Neural cell (in vitro differentiated cells): ENCODE data around the gene ZNF559. TPM values are rescaled to one million over a fixed set of nuclear protein-coding genes. Genes with fewer than 3 reads are reported as not detected.

Experiments used
- H2AFZ ChIP-seq: fragments of 200-600, 300-800 bp; sonication (generic), shearing (Covaris generic); 2 replicates; pipeline ENCODE4 v1.6.0; 2014; ENCODE audit warnings: low read depth, mild to moderate bottlenecking, antibody characterized with exemption, low read length, moderate library complexity
- H3F3A ChIP-seq: fragments of 200-600 bp; shearing (Covaris generic); 2 replicates; pipeline ENCODE4 v1.6.1; 2016; ENCODE audit warnings: mild to moderate bottlenecking, moderate library complexity, mixed read lengths, antibody characterized with exemption, low read length; ENCODE audit not compliant: insufficient read depth, poor library complexity, severe bottlenecking
- H3K27ac ChIP-seq: fragments of 200-600, 300-800 bp; sonication (generic), shearing (Covaris generic); 2 replicates; pipeline ENCODE4 v1.5.1; 2014; ENCODE audit warnings: mild to moderate bottlenecking, low read length, moderate library complexity
- H3K27me3 ChIP-seq: fragments of 300-800, 200-600 bp; sonication (generic), shearing (Covaris generic); 2 replicates; pipeline ENCODE4 v1.6.0; 2014; ENCODE audit warnings: mild to moderate bottlenecking, low read depth, low read length, moderate library complexity; ENCODE audit not compliant: insufficient read depth
- H3K36me3 ChIP-seq: fragments of 300-800, 200-600 bp; sonication (generic), shearing (Covaris generic); 2 replicates; pipeline ENCODE4 v1.5.1; 2014; ENCODE audit warnings: mild to moderate bottlenecking, antibody characterized with exemption, low read length, moderate library complexity; ENCODE audit not compliant: insufficient read depth
- H3K4me2 ChIP-seq: fragments of 300-800, 200-600 bp; sonication (generic), shearing (Covaris generic); 2 replicates; pipeline ENCODE4 v1.6.0; 2014; ENCODE audit warnings: mild to moderate bottlenecking, low read length
- H3K4me3 ChIP-seq: fragments of 300-800, 200-600 bp; sonication (generic), shearing (Covaris generic); 2 replicates; pipeline ENCODE4 v1.5.1; 2014; ENCODE audit warnings: mild to moderate bottlenecking, low read length, moderate library complexity
- H3K79me2 ChIP-seq: fragments of 200-600 bp; shearing (Covaris generic); replicated peaks from 2 replicates; pipeline ENCODE4 v1.6.0; 2014; ENCODE audit warnings: mild to moderate bottlenecking, low read length, moderate library complexity; ENCODE audit not compliant: insufficient read depth
- H3K9ac ChIP-seq: fragments of 300-800, 200-600 bp; sonication (generic), shearing (Covaris generic); 2 replicates; pipeline ENCODE4 v1.6.1; 2016; ENCODE audit warnings: mild to moderate bottlenecking, low read length, mixed read lengths
- H3K9me2 ChIP-seq: fragments of 200-600 bp; shearing (Covaris generic); 2 replicates; pipeline ENCODE4 v1.6.1; 2016; ENCODE audit warnings: mild to moderate bottlenecking, low read length, mixed read lengths; ENCODE audit not compliant: insufficient read depth
- H3K9me3 ChIP-seq: fragments of 200-600, 300-800 bp; sonication (generic), shearing (Covaris generic); 2 replicates; pipeline ENCODE4 v1.6.1; 2016; ENCODE audit warnings: mild to moderate bottlenecking, mixed run types, low read length, moderate library complexity, mixed read lengths
- H4K20me1 ChIP-seq: fragments of 200-600 bp; shearing (Covaris generic); 2 replicates; pipeline ENCODE4 v1.6.1; 2016; ENCODE audit warnings: mild to moderate bottlenecking, mixed run types; ENCODE audit not compliant: insufficient read depth
- EZH2 ChIP-seq: fragments of 200-600, 300-800 bp; shearing (Covaris generic), sonication (generic); IDR thresholded peaks from 2 replicates; pipeline ENCODE4 v1.6.1; 2014; ENCODE audit warnings: antibody characterized with exemption, low read length, borderline replicate concordance, mild to moderate bottlenecking; ENCODE audit not compliant: insufficient read depth, poor library complexity, severe bottlenecking
- MXI1 ChIP-seq: fragments of 450-650 bp; conservative IDR thresholded peaks from 2 replicates; pipeline ENCODE4 v1.6.1; 2014; ENCODE audit warnings: antibody characterized with exemption, mild to moderate bottlenecking; ENCODE audit not compliant: poor library complexity, severe bottlenecking
- POLR2AphosphoS5 ChIP-seq: IDR thresholded peaks from 2 replicates; pipeline ENCODE4 v1.6.1; 2012
- RAD21 ChIP-seq: fragments of 450-650 bp; conservative IDR thresholded peaks from 2 replicates; pipeline ENCODE4 v1.6.1; 2014; ENCODE audit warnings: antibody characterized with exemption, mild to moderate bottlenecking, moderate library complexity
- SMC3 ChIP-seq: fragments of 450-650 bp; conservative IDR thresholded peaks from 2 replicates; pipeline ENCODE4 v1.6.1; 2014; ENCODE audit warnings: antibody characterized with exemption, mild to moderate bottlenecking, moderate library complexity; ENCODE audit not compliant: poor library complexity
- TAF1 ChIP-seq: IDR thresholded peaks from 2 replicates; pipeline ENCODE4 v1.6.1; 2012; ENCODE audit warnings: low read depth
- polyA plus RNA-seq: library from polyadenylated mRNA; depleted of rRNA; stranded (reverse); fragments of >200 nt; gene quantifications from 2 replicates; pipeline ENCODE4 v1.2.3, GENCODE V29; 2014
- TF ChIP-seq, protein P1 (sequence below): IDR thresholded peaks from 2 replicates; pipeline ENCODE4 v1.6.1; 2012; ENCODE audit warnings: borderline replicate concordance
- TF ChIP-seq, protein P2 (sequence below): fragments of 450-650 bp; IDR thresholded peaks from 2 replicates; pipeline ENCODE4 v1.5.1; 2014; ENCODE audit warnings: antibody characterized with exemption, mild to moderate bottlenecking, moderate library complexity; ENCODE audit not compliant: poor library complexity, severe bottlenecking

ZNF559 gene
- polyA plus RNA-seq, 1 donor from 2014 or later, result 57.7 TPM

DNA sequence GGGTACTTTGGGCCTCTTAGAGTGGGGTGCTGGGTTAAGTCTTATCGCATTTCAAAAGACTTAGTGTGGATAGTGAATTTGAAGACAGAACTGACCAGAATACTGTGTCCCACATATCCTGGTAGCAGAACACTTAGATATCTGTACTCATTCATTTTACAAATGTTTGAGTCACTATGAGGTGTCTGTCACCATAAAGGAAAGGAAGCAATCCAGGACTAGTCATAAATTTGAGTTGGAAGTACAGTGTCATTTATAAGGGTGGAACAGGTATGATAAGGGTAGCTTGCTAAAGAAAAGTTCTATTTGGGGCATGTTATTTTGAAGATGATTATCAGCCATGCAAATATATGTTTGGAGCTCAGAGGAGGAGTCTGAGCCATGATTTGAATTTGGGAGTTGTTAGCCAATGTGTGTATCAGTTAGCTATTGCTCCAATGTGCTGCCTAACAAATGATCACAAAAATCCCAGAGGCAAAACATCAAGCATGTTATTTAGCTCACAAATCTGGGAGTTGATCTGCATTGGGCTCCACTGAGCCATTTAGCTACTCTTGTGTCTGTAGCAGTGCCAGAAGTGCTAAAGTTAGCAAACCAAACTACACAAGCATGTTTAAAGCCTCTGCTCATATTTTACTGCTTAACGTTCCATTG, 34.6 kb upstream of the ZNF559 start:
- Histone ChIP-seq H3K9me2 (no peaks in the 10 kb centered on the region), H3K4me2 (no peak overlapping the region), H3K9me3 (peaks cover 20% of the 10 kb centered on the region), H3K79me2 (no peaks in the 10 kb centered on the region), H3K27me3 (no peaks in the 10 kb centered on the region), H2AFZ (no peak overlapping the region), H3K27ac (no peak overlapping the region), H3F3A (no peaks in the 10 kb centered on the region), H4K20me1 (no peaks in the 10 kb centered on the region), H3K36me3 (peaks cover 19% of the 10 kb centered on the region), H3K9ac (no peak overlapping the region), H3K4me3 (no peak overlapping the region)
- TF ChIP-seq RAD21 (no peak), TAF1 (no peak), EZH2 (no peak)
- TF ChIP-seq, protein P1, sequence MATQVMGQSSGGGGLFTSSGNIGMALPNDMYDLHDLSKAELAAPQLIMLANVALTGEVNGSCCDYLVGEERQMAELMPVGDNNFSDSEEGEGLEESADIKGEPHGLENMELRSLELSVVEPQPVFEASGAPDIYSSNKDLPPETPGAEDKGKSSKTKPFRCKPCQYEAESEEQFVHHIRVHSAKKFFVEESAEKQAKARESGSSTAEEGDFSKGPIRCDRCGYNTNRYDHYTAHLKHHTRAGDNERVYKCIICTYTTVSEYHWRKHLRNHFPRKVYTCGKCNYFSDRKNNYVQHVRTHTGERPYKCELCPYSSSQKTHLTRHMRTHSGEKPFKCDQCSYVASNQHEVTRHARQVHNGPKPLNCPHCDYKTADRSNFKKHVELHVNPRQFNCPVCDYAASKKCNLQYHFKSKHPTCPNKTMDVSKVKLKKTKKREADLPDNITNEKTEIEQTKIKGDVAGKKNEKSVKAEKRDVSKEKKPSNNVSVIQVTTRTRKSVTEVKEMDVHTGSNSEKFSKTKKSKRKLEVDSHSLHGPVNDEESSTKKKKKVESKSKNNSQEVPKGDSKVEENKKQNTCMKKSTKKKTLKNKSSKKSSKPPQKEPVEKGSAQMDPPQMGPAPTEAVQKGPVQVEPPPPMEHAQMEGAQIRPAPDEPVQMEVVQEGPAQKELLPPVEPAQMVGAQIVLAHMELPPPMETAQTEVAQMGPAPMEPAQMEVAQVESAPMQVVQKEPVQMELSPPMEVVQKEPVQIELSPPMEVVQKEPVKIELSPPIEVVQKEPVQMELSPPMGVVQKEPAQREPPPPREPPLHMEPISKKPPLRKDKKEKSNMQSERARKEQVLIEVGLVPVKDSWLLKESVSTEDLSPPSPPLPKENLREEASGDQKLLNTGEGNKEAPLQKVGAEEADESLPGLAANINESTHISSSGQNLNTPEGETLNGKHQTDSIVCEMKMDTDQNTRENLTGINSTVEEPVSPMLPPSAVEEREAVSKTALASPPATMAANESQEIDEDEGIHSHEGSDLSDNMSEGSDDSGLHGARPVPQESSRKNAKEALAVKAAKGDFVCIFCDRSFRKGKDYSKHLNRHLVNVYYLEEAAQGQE, result no peak

DNA sequence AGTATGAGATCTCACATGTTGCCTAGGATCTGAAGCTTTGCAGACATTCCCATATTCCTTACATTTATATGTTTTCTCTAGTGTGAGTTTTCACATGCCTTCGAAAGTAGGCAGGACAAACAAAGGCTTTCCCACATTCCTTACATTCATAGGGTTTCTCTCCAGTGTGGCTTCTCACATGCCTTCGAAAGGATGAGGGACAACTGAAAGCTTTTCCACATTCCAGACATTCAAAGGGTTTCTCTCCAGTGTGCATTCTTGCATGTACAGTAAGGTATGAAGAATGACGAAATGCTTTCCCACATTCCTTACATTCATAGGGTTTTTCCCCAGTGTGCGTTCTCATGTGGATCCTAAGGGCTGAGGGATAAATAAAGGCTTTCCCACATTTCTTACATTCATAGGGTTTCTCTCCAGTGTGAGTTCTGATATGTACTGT, 28.5 kb upstream of the ZNF559 start:
- H4K20me1 ChIP-seq, result no peaks in the 10 kb centered on the region
- H3F3A ChIP-seq, result no peaks in the 10 kb centered on the region
- H3K27ac ChIP-seq, result no peak overlapping the region
- H3K27me3 ChIP-seq, result no peaks in the 10 kb centered on the region
- H3K4me2 ChIP-seq, result no peak overlapping the region
- H3K9me3 ChIP-seq, result peaks cover 48% of the 10 kb centered on the region
- TF ChIP-seq TAF1, result no peak
- TF ChIP-seq EZH2, result no peak
- TF ChIP-seq, protein P1, result no peak
- TF ChIP-seq POLR2AphosphoS5, result no peak
- no peak for TF ChIP-seq RAD21
- TF ChIP-seq MXI1, result no peak
- TF ChIP-seq, protein P2, sequence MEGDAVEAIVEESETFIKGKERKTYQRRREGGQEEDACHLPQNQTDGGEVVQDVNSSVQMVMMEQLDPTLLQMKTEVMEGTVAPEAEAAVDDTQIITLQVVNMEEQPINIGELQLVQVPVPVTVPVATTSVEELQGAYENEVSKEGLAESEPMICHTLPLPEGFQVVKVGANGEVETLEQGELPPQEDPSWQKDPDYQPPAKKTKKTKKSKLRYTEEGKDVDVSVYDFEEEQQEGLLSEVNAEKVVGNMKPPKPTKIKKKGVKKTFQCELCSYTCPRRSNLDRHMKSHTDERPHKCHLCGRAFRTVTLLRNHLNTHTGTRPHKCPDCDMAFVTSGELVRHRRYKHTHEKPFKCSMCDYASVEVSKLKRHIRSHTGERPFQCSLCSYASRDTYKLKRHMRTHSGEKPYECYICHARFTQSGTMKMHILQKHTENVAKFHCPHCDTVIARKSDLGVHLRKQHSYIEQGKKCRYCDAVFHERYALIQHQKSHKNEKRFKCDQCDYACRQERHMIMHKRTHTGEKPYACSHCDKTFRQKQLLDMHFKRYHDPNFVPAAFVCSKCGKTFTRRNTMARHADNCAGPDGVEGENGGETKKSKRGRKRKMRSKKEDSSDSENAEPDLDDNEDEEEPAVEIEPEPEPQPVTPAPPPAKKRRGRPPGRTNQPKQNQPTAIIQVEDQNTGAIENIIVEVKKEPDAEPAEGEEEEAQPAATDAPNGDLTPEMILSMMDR, result no peak
- no peak for TF ChIP-seq SMC3
- H3K36me3 ChIP-seq, result peaks cover 41% of the 10 kb centered on the region
- no peaks in the 10 kb centered on the region for H3K9me2 ChIP-seq
- H3K4me3 ChIP-seq, result no peak overlapping the region
- no peaks in the 10 kb centered on the region for H3K79me2 ChIP-seq
- H2AFZ ChIP-seq, result no peak overlapping the region
- no peak overlapping the region for H3K9ac ChIP-seq
